GM18868 (cell line): Measurements from ENCODE around the gene DEK.
A peak's percentile ranks its signal among the peaks of the same experiment; 100 is the strongest.
"Not testable (repeated sequence)": the region's sequence is repeated elsewhere in the genome, so short reads cannot be mapped to it uniquely, and the experiment has no call there.

Experiments used
- ATAC-seq: cut with Tn5 transposase; IDR thresholded peaks from one replicate; pipeline ENCODE4 v1.9.1; 2021; ENCODE audit warnings: mild to moderate bottlenecking, moderate library complexity; ENCODE audit not compliant: unreplicated experiment

The DEK gene

GRCh38 chr6:18264219-18264922 lies at the start of gene DEK:
DEK (minus strand) TSS chr6:18264530; CDS start chr6:18263987, 543 bp downstream.
- ATAC-seq: peak; percentile 35

GRCh38 chr6:18312368-18312767 lies 48.0 kb upstream of the DEK start:
- no peak for ATAC-seq

GRCh38 chr6:18310010-18310409 lies 45.7 kb upstream of the DEK start:
- ATAC-seq: not testable (repeated sequence)

GRCh38 chr6:18309046-18309445 lies 44.7 kb upstream of the DEK start:
- ATAC-seq: no peak

GRCh38 chr6:18308070-18308735 lies 43.9 kb upstream of the DEK start:
- ATAC-seq: no peak

- ATAC-seq: no peak
Measured at GRCh38 chr6:18306977-18307376, 42.6 kb upstream of the DEK start.

- peak; percentile 52 for ATAC-seq
Measured at GRCh38 chr6:18302561-18303439, 38.5 kb upstream of the DEK start.

- no peak for ATAC-seq
Measured at GRCh38 chr6:18293076-18293904, 29.0 kb upstream of the DEK start.

- no peak for ATAC-seq
Measured at GRCh38 chr6:18289283-18289682, 25.0 kb upstream of the DEK start.

- ATAC-seq: no peak
Measured at GRCh38 chr6:18284261-18284660, 19.9 kb upstream of the DEK start.

GRCh38 chr6:18281564-18281963 lies 17.2 kb upstream of the DEK start:
- ATAC-seq: no peak

- no peak for ATAC-seq
Measured at GRCh38 chr6:18280084-18280483, 15.8 kb upstream of the DEK start.

- ATAC-seq: no peak
Measured at GRCh38 chr6:18279422-18279821, 15.1 kb upstream of the DEK start.

GRCh38 chr6:18277237-18278006 lies 13.1 kb upstream of the DEK start:
- no peak for ATAC-seq

GRCh38 chr6:18276610-18277236 lies 12.4 kb upstream of the DEK start:
- ATAC-seq: no peak

- ATAC-seq: no peak
Measured at GRCh38 chr6:18270216-18270615, 5.9 kb upstream of the DEK start.

GRCh38 chr6:18269717-18270116 lies 5.4 kb upstream of the DEK start:
- no peak for ATAC-seq

- peak; percentile 55 for ATAC-seq
Measured at GRCh38 chr6:18269253-18269652, 4.9 kb upstream of the DEK start.

GRCh38 chr6:18268066-18268465 lies 3.7 kb upstream of the DEK start:
- ATAC-seq: no peak

- ATAC-seq: no peak
Measured at GRCh38 chr6:18266523-18266912, 2.2 kb upstream of the DEK start.
